ENCODE measurements around the gene ROBO1.

ROBO1 gene

DNA sequence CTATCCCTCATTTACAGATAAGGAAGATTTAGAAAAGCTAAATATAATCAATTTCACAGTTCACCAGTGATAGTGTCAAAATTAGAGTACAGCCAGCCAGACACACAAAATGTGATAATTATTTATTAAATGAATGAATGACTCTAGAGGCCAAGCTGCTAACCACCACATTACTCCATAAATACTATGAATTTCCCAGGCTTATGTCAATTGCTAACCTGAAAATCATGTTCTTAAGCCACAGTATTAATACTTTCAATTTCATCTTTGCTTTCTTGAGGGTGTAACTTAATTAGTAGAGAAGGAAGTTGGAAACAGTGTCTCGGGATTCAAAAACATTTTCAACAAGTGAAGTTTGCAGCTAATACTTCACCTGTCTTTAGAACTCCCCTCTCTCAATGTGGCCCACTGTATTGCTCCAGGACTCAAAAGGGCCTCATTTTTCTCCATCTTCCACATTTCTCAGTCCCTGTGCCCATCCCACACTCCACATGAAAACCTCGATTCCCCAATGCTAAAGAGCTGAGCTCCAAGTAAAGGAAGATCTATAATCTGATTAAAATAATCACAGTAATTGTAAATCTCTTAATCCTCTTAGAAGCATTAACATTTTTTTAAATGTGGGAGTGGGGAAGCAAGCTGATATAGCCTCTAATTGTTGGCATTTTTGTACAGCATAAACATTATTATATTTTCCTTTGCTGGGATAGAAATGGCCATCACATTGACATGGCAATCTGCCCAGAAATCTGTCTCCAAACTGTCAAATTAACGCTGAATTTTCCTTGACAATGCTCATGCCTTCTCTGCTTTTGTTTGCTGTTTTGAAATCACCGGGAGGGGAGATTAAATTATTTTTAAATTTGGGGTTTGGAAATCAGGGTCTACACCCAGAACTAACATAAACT, 765.1 kb downstream of the ROBO1 start:
- no peak for DNase-seq

DNA sequence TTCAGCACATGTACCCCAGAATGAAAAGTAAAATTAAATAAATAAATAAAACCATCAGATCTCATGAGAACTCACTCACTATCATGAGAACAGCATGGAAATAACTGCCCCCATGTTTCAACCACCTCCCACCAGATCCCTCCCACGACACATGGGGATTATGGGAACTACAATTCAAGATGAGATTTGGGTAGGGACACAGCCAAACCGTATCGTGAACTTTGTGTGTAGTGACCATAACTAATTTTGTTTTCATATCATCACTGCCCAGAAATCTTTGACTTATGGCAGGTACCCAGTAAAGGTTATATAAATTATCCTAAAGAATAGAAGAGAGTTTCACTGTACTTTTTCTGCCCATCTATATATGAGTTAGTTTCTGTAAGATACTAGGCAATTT, 766.5 kb downstream of the ROBO1 start:
- DNase-seq: no peak

DNA sequence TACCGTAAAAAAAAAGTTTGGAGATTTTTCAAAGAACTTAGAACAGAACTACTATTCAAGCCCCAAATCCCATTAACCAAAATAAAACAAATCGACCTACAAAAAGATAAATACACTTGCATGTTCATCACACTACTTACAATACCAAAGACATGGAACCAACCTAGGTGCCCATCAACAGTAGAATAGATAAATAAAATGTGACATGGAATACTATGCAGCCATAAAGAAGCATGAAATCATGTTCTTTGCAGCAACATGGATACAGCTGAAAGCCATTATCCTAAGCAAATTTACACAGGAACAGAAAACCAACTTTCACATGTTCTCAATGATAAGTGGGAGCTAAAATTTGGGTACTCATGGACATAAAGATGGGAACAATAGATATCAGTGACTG, 768.7 kb downstream of the ROBO1 start:
- DNase-seq: no peak

DNA sequence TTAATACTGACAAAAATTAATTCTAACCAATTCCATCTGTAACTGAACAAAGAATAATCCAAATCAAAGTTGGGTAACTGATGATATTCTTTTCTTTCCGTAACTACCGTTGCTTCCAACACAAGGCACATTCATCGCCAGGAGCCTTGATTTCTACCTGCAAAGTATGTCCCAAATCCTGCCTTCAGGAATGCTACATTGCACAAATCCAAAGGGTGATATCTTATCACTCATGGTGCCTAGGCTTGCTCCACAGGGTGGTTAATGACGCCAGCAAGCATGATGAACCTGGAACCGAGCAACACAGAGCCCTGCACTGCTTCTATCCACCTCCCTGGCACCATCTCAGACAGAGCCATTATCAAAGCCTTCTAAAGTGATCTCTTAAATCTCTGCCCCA, 772.7 kb downstream of the ROBO1 start:
- no peak for DNase-seq

DNA sequence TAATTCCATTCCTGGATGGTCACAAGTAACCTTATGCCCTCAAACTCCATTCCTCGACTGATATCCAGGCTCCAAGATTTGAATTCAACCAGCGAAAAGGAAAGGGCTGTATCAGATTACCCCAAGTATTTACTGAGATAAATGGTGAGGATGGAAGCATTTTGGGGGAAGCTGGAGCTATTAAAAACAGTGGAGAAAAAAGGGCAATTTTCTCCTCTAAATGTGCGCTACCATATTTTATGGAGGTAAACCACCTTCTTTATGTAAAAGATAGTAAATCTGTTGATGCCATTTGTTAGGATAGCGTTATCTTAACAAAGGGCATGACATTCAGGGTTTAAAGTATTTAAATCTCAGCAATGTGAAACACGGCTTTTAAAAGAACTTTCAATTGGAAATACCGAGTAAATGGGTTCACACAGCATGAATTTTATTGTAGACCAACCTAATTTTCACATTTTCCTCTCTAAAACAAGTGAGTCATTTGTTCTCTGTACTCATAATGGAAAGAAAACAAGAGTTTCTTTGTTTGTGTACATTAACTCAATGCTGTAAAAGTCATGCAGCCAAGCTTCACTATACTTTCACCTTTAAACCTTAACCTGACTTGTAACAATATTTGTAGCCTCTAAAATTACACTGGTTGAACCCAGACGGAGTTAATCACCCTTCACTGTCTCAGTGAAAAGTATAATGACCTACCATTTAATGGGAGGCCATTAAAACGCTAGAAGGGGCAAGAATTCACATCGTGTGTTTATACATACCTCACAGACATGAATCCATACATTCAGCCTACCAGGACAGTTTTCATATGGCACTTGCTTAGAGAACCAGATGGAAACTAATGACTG, 773.4 kb downstream of the ROBO1 start:
- DNase-seq: no peak

DNA sequence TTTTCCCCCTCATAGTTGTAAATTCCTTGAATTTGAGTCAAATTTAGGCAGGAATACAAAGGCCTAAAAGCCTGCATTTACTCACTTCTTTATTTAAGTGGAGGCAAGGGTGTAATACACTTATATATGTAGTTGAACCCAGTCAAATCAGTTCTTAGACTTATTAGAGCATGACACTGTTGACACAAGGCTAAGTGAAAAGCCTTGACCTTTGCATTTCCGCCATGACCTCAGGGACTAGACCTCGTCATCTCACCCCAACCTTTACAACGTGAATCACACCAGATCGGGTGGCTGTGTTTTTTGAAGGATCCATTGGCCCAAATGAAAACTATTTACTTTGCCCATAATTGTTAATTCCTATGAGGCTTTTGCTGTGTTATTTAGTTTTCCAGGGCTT, 774.4 kb downstream of the ROBO1 start:
- DNase-seq: no peak

DNA sequence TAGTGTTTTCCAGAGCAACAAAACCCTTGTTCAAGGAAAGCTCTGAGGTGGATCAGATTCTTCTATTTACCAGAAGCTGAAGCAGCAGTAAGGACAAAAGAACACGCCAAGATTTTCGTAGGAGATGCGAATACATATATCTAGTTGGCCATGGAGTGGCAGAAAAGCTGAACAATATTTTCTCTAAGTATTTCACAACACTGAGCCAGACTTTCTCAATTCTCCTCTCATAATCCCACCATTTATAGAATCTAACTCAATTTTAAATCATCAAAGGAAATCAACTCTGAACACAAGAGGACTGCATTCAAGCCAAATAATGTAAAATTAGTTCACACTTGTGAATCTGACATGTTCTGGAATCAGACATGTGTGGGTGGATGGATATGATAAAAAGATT, 775.0 kb downstream of the ROBO1 start:
- no peak for DNase-seq

DNA sequence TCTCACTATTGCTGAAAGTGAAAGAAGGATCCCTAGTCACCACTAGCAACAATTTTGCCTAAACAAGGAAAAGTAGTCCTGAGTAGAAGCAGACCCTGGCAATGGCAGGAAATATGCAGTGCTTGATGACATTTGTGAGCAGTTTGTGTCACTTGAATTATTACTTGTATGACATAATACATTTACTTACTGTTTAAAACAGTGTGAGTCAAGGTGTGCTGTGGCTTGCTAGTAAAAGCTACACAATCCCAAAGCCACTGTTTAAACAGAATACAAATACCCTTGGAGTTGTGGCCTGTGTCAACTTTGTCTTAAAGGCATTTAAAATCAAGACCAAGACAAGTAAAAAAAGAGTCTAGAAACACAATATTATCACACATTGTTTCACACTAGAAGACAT, 775.4 kb downstream of the ROBO1 start:
- no peak for DNase-seq

DNA sequence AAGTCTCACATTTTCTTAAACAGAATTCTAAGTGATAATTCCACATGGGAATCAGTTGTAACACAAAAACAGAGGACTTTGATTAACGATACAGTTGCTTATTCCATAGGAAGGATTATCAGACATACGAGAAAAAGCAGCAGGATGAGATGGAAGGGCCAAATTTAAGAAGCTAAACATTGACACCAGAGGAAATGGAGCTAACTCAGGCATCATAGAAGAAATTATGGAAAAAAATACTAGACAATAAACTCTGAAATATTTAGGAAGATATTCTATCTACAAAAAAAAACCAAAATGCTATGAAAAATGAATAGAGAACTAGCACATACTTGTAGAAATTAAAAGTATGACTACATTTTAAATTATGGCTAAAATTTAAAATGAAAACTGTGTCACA, 776.1 kb downstream of the ROBO1 start:
- DNase-seq: no peak

DNA sequence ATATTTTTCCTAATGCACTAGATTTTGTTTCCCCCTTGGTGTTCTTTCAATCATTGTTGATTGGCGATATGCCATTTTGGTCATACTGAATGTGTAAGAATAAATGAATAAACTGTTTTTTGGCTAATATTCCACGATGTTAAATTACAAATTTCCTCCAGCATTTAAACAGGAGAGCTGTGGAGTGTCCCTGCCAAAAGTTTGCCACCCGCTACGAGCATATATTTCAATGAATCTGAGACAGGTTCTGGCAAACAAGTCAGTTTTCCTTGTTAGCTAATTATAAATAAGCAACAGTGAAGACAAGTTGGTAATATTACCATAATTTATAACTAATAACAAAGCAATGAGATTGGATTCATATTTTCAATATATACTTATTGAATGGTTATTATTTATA, 777.6 kb downstream of the ROBO1 start:
- no peak for DNase-seq

DNA sequence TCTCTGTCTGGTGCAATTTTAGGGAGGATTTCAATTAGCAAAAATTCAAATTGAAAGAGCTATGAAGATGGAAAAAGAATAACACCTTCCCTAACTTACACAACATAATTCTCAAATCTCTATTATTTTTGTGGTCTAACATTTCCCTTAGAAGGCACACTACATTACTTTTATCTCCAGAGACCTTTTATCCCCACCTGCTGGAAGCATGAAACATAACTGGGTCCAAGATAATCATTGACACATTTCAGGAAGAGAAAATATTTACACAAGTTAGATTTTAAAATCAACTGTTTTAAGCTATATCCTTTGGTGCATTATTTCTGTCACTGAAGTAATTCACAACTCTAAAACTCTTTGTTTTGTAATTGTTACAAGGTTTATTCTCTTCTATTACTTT, 779.5 kb downstream of the ROBO1 start:
- no peak for DNase-seq

DNA sequence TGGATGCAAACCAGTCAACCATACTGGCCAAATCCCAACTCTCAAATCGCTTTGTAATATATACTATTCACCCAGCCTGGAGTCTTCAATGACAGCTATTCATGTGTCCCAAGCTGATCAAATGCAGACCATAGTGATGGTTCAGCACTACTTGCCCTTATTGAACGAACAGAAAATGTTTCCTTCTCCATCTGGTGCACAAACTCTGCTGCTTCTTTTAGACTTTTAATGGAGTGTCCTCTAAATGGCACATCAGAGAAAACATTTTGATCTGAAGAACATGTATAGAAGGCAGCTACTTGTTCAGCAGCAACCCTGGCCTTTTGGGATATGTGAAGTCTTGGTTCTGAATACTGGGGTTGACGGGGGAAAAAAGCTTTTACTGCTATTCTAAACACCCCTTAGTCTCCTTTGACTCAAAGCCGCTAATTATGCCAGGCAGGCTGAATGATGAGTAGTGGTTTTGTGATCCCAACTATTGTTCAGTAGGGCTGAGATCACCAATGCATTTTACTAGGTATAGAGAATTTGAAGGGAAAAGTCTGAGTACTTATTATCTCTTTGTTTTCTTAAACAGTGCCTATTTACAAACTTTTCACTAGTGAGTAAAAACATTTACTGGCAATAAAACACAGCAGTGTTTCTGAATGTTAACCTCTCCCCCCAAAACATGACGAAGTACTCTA, 781.2 kb downstream of the ROBO1 start:
- no peak for DNase-seq

DNA sequence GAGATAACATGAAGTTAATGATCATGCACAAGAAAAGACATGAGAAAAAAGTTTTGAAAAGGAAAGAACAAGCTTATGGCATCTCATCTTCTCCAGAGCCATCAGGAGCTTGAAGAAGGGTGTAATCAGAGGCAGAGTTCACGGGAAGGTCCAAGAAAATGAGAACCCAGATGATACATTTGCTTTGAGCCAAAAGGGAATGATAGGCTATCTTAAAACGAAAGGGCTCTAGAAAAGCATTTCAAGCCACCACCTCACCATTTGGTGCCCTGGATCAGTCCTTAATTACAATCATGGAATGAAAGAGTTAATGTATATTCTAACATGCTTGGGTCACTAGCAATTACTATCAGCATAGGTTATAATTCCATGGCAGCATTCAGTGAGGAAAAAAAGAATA, 781.8 kb downstream of the ROBO1 start:
- DNase-seq: no peak

DNA sequence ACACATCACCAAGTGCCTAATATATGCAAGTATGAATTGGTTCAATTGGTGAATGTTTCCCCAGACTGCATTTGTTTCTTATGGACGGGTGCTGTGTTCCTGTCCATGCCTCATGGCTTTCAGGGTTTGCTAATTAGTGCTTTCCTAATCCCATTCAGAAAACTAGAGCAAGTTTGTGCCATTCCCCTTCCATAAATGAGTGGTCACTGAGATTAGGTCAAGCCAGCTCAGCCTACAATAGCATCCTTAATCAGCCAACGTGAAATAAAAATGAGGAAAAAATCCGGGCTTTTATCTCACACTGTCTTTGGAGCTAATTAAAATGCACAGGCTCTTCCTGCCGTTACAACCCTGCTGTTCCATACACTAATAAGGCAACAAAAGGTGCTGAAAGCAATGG, 788.8 kb downstream of the ROBO1 start:
- no peak for DNase-seq

DNA sequence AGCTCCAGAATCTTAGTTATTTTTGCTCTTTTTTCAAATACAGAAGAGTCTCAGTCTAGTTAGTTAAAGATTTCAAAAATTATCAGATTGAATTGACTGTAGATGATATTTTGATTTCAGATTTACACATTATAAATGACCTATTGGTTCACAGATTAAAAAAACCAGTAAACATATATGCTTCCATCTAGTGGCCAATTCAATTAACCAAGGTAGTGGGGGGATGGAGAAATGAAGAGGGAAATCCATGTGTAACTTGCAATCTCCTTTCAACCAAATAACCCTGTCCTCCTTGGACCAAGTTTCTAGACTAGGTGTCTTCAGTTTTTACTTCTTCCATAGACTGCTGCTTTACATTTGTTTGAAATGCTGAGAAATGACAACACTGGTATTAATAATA, 789.8 kb downstream of the ROBO1 start:
- no peak for DNase-seq

DNA sequence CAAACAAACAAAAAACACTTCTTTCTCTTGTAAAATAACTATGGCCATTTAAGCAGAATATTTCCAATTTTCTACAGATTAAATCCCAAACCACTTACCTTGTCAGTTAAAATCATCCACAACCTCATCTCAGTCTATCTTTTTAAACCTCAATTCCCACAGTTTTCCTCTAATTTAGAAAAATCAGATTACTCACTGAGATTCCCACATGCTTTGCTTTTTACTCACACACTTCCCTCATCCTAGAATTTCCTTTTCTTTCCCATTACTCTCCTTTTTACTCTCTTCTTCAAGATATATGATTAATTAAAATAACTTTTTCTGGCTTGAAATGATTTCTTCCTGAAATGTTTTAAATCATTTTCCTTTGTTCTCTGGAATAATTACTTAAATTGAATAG, 790.7 kb downstream of the ROBO1 start:
- DNase-seq: no peak

DNA sequence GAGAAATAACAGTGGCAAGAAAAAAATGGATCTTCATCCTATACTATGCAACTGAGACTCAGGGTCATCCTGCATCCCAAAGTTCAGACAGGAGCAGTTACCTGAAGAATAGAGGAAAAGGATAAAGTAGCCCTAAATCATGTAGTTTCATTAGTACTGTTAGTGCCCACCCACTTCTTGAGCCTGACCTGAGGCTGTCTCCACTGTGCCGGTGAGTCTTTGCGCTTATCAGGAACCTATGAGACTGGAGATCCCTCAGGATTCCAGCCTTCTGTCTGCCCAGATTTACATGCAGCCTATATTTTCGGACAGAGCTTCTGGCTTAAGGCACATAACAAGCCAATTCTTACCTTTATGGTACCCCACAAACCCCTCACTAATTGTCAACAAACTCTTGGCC, 791.6 kb downstream of the ROBO1 start:
- DNase-seq: no peak

DNA sequence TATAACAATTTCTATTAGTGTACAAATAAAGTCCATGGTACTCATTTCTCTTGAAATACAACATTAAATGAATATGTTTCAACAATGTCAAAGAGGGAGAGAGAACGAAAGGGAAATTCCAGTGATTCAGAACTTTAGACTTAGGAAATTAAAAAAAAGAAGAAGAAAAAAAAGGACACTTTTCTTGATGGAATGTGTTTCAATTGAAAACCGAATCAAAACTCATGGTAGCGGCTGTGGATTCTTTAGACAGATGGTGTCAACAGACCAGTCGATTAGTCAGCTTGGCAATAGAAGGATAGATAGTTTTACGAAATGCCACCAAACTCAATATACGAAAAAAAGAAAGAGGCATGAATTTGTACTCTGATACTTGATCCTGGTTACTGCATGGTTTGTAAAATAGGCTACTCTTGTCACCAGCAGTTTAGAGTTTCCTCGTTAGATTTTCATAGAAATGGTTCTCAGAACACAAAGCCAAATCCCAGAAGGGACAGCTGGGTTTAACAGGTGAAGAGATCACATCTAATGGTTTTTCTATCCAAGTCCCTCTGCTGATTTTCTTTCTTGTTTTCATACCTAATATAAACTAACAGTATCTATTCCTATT, 793.5 kb downstream of the ROBO1 start:
- DNase-seq: no peak

DNA sequence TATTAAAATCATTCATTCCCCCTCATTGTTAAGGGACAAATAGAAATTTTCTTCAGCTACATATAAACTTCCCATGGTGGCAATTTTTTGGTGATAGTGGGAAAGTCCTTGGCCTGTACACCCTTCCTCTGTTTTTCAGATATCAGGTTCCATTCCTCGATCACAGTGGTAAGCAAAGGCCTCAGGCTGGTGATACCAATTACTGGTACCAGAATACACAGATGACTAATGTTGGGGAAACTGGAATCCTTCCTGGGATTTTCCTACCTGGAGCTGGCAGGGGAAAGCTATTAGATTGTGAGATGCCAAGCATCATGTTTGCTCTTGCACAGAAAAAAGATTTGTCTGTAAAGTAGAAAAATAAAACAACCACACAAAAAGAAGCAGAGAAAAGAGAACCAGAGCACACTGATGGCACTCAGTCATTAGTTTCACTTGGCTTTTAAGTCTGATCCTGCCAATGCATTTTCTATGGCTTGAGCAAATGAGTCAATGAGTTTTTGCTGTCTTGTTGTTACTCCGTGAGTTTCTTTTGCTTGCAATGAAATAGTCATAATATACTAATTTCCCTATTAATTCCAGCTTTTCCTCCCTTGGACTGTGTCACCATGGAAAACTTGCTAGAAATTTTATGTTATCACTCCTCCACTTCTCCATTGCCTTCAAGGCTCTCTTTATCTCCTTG, 795.0 kb downstream of the ROBO1 start:
- no peak for DNase-seq

DNA sequence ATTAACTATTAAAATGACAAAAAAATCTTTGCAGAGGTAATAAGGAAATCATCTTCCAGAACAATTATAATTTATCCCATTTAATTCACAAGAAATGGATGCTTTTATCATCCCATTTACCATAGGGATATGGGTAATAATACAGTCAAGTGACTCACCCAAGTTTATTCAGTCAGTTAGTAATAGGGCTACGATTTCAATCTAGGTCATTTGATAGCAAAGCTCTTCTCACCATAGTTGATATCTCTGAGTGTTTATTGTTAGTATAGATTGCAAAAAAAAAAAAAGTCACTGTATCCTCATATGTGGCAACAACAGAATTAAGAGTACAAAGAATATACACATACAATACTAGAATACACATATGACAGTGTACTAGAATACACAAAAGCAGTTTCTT, 797.1 kb downstream of the ROBO1 start:
- no peak for DNase-seq

DNA sequence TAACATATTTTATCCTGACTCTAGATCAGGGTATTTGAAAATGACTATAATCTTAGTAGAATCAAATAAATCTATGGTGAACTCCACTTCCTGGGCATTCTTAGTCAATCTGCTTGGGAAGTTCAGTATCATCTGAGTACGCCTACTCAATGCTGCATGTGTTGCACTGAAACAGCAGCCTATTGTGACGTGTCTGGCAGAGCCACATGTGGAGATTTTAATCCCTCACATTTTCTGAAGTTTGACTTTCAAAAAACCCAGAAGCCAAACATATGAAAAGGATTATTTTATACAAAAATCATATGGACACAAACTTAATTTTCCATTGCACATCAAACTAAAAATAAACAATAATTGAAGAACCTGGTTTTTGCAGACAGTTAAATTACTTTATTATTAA, 798.3 kb downstream of the ROBO1 start:
- no peak for DNase-seq

DNA sequence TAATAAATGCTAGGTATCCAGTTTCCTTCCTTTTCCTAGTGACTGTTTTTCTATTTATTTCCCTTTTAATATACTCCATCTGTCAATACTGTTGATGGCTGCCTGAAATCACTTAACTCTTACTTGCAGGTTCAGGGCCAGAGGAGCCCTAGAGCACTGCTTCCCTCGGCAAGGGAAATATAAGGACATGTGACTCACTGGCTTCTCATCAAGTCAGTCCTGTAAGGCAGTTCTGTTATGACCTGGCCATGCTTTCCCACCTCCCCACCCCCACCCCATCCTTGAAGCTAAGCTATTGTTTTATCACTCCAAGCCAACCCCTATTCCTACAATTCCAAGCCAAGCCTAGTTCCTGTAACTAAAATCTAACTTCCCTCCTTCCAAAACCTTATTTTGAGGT, 800.7 kb downstream of the ROBO1 start:
- DNase-seq: no peak

DNA sequence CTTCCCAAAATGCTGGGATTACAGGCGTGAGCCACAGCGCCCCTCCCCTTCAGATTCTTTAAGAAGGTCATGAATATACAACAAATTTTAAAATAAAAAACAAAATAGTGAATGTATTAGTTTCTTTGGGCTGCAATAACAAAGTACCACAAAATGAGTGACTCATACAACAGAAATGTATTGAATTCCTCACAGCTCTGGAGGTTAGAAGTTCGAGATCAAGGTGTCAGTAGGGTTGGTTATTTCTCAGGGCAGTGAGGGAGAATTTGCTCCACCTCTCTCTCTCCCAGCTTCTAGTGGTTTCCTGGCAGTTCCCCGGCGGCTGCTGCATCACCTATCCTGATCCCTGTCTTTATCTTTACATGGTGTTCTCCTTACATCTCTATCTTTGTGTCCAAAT, 804.0 kb downstream of the ROBO1 start:
- DNase-seq: no peak

Data from stimulated activated CD4-positive, alpha-beta T cell treated with anti-CD3 and anti-CD28 coated beads, Interleukin-2, amount 100 ng/mL, for 48 hours (primary cell).